Fibroblast of the aortic adventitia (primary cell): Measurements from ENCODE around the gene CCNB2. TPM values are rescaled to one million over a fixed set of nuclear protein-coding genes. Genes with fewer than 3 reads are reported as not detected.
A peak's percentile ranks its signal among the peaks of the same experiment; 100 is the strongest.

Experiments used
- DNase-seq: peaks from one replicate; pipeline ENCODE4 v3.0.0-alpha.2; 2010; ENCODE audit warnings: low read depth
- H3K4me3 ChIP-seq: 2 replicates; pipeline ENCODE4 v1.5.1; 2011; ENCODE audit warnings: low read depth, mild to moderate bottlenecking, control low read depth, low read length, moderate library complexity
- CTCF ChIP-seq: IDR thresholded peaks from 2 replicates; pipeline ENCODE4 v1.5.1; 2011; ENCODE audit warnings: mild to moderate bottlenecking, low read length, control low read depth, inconsistent platforms; ENCODE audit not compliant: insufficient read depth
- total RNA-seq: library from RNA; depleted of rRNA; stranded (reverse); fragments of >200 nt; gene quantifications from 2 replicates; pipeline ENCODE4 v1.2.3, GENCODE V29; 2012; ENCODE audit warnings: low replicate concordance

Gene CCNB2
- total RNA-seq, 1 donor = 32.1 TPM

GRCh38 chr15:59153466-59153865 lies 48.5 kb downstream of the CCNB2 start:
- H3K4me3 ChIP-seq = no peak overlapping the region
- no peak for TF ChIP-seq CTCF
- DNase-seq = no peak

- TF ChIP-seq CTCF = no peak
- peak; percentile 6 for DNase-seq
- H3K4me3 ChIP-seq = no peak overlapping the region
These were observed 49.3 kb downstream of the CCNB2 start for GRCh38 chr15:59154243-59154642.

- H3K4me3 ChIP-seq = no peak overlapping the region
- no peak for DNase-seq
- TF ChIP-seq CTCF = no peak
These were observed 50.5 kb downstream of the CCNB2 start for GRCh38 chr15:59155431-59155830.

GRCh38 chr15:59157396-59157795 lies 52.5 kb downstream of the CCNB2 start:
- DNase-seq = no peak
- no peak for TF ChIP-seq CTCF
- no peak overlapping the region for H3K4me3 ChIP-seq

GRCh38 chr15:59157840-59158700 lies 53.1 kb downstream of the CCNB2 start:
- no peak for TF ChIP-seq CTCF
- no peak overlapping the region for H3K4me3 ChIP-seq
- no peak for DNase-seq

- no peak overlapping the region for H3K4me3 ChIP-seq
- TF ChIP-seq CTCF = no peak
- DNase-seq = no peak
These were observed 53.7 kb downstream of the CCNB2 start for GRCh38 chr15:59158701-59159034.

- TF ChIP-seq CTCF = no peak
- no peak for DNase-seq
- no peak overlapping the region for H3K4me3 ChIP-seq
These were observed 54.3 kb downstream of the CCNB2 start for GRCh38 chr15:59159210-59159609.
